Hematopoietic multipotent progenitor cell treated with erythropoietin and hydrocortisone succinate and interleukin-3 and kit ligand, for 4 days (in vitro differentiated cells): ENCODE measurements around the gene THSD7A.

Experiments
- DNase-seq: peaks from one replicate; pipeline ENCODE4 v3.0.0-alpha.2; 2015

Gene THSD7A

DNA sequence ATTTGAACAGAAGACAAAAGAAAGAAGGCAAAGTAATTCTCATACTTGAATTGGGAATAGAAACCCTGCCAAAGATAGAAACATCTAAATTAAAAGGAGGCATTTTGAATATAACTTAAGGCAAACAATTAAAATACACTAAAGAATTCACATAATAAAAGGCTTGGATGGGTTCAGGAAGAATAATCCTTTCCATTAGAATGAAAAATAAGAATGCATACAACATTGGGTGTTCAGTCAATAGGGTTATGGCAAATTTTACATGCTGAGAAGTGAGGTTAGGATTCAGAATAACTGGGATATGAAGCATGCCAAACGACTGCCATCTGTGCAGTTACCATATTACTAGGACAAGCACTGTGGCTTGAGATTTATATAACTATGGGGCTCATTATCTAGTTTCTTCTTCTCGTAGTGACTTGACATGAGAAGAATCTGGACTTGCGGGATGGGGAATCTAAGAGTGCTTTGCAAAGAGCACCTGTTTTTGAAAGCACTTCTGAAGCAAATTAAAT, 326.5 kb downstream of the THSD7A start:
- no peak for DNase-seq

DNA sequence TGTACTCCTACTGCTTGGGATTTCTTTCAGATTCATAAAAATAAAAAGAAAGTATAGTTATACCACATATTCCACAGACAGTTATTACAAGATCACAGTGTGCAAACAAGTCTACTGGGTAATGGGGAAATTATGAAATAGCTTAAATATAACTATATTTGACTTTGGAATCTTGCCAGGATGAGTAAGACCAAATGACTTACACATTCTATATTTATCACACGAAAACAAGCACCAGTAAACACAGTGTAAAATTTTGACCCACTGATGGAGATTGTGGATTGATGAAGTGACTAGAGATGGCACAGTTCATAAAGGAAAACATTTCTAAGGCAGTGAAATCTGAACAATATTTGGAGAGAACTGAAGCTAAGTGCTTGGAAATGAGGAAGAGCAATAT, 339.7 kb downstream of the THSD7A start:
- DNase-seq, result peak; percentile 37

DNA sequence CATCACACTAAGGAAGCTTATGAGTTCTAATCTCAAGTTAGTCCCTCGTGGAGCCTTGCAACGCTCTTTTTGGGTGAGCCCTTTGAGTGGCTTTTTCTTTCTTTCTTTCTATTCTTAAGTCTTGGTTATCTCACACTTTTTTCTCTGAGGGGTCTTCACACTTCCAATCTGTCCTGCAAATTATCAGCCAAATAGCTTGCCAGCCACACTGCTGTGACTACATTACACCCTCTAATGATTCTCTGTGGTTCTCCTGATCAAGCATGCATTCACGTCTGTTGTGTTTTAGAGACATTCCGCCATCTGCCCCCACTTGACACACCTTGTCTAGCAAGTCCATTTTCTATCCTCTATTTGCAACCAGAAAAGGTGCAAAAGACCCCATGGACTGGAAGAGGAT, 340.2 kb downstream of the THSD7A start:
- no peak for DNase-seq

DNA sequence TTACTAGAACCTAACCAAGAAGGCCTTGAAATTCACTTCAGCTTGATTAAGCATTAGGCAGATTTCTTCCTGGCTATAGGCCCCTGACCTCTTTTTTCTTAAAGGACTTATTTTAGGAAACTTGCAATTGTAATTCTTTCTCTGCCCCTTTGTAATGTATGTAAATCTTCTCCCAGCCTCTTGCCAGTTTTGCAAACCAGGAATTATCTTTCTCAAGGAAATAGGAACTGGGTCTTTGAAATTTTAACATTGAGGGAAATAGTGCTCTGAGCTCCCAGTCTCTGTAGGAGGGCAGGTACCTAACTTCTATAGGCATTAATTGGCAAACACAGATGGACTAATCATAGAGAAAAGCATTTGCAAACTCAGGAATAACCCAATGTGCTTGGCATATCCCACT, 342.7 kb downstream of the THSD7A start:
- DNase-seq, result no peak

DNA sequence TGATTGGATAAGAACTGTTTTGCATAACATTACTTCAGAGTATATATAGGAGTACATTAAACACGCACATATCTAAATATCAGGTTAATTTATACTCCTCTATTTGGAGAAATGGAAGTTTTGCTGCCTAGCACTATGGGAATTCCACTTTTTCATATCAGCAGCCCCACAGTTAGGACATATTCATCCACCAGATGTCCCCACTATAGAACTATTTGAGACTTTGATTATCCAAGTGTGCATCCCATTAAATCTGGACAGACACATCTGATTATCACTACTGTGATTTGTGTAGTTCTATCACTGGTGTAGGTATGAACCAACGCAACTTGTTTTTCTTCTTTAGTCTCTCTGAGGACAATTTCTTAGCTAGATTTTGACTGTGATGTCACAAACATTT, 345.7 kb downstream of the THSD7A start:
- DNase-seq, result no peak

DNA sequence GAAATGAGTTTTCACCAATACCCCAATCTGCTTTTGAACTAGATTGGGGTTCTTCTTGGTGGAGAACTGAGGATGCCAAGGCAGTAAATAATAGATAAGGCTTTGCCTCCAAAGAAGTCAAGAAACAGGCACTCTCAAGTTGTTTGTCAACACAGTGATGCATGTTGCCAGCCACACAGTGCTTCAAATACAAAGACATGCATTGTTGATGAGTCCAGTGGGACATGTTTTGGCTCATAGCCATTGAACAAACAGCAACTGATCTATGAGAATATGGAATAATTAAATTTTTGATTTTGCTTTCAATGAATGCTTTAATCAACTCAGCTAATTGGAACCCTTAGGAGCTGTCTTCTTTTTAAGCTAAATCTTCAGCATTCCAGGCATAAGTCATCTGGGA, 346.4 kb downstream of the THSD7A start:
- no peak for DNase-seq

DNA sequence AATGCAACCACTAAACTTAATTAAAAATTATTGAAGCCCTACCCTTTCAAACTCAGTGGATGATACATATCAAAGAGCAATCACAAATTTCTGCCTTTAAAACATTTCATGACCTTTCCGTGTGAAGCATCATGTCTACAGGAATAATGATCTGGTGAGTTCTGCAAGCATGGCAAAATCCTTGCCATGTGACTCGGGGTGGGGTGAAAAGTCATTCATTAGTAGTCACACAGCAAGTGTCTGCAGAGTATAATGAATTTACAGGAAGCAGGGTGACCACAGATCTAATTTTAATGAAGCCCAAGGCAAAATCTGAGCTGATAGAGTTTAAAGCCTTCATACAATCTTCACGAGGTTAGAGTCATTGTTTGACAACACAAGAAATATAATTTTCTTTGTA, 351.9 kb downstream of the THSD7A start:
- no peak for DNase-seq

DNA sequence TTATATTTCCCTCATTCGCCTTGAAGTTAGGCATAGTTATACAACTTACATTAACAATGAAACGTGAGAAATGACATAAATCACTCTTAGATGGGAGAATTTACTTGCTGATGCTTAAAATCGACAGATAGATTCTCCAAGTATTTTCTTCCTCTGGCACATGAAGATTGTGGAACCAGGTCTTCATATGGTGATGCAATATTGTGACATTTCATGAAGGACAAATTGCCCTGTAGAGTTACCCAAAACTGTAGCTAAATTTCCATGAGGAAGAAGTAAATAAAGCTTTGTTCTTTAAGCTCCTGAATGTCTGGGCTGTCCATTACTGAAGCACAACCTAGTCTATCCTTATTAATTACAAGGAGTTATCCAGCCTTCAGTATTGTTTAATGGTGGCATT, 353.1 kb downstream of the THSD7A start:
- no peak for DNase-seq

DNA sequence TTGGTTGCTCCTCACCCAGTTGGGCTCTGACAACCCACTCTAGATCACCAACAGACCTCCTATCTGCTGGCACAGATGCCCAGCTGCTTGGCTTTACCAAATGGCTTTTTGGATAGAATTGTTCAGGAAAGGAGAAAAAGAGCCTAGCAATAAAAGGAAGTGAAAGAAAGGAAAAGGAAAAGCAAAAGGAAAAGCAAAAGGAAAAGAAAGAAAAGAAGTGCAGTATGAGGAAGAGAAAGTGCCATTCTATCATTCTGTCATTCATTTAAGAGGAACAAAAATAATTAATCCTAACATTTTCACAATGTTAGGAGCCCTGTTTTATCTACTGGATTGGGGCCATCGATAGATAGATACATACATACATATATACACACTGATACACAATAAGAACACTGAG, 353.6 kb downstream of the THSD7A start:
- DNase-seq, result no peak

DNA sequence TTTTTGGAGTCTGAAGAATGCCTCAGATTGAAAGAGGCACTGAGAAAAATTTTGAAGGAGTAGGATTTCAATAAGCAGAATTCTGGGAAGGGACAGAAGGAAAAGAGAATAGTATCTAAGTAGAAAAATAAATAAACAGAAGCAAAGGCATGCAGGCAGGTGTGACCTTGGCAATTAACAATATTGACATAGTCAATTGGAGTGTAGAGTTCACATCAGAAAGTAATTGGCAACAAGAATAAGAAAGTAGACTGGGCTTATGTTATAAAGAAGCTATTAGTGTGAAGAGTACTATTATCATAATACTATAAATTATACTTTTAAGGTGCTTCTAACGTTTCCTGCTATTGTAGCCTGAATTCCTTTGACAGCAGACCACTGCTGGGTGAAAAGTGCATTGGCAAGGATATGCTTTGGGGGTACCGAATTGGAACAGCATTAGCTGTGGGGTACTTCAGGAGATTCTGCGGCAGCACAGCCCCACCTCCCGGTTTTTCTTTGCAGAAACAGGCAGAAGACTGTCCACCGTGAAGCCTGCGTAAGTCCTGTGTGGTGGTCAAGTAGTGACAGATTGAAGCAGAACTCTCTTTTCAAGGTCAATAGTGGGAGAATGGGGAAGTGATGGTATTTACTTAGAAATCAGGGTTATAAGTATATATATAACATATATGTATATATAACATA, 357.0 kb downstream of the THSD7A start:
- no peak for DNase-seq

DNA sequence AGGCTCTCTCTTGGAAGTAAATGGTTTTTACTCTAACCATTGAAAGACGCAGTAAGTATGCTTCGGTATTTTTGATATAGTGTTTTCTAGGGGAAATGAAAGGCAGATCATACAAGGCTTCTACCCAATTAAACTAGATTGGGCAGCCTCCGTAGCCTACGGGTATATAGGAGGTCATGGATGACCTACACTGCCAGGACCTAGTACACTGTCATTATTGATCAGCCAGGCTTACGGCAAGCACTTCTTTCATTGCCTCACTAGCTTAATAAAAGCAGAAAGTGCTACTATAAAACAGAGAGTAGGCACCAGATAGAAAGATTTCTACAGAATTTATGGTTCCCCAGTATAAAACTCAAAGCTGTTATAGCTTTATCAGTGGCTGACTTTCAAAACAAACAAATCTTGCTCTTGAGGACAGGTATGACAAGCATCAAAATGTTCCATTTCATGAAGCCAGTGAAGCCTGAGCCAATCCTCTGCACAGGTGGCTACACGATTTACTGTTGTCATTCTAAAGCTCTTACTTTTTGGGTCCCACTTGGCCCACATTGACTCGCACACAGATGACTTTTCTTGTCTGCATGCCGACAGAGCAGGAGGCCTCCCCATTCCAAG, 358.1 kb downstream of the THSD7A start:
- no peak for DNase-seq

DNA sequence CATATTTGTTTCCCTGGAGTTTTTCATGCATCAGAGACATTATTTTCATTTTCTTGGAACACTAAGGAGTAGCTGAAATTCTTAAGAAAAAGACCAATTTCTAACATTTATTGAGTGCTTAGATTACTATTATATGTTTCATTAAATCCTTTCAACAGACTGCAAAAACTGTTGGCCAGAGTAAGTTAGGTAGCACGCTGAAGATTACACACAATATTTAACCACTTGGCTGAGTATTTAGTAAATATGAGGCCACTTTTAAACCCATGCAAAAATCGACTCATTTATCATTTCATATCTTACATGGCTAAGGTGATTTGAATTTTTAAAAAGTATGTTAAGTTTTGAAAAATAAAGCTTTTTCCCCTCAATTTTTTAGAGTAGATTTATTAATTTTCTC, 358.8 kb downstream of the THSD7A start:
- DNase-seq, result no peak

DNA sequence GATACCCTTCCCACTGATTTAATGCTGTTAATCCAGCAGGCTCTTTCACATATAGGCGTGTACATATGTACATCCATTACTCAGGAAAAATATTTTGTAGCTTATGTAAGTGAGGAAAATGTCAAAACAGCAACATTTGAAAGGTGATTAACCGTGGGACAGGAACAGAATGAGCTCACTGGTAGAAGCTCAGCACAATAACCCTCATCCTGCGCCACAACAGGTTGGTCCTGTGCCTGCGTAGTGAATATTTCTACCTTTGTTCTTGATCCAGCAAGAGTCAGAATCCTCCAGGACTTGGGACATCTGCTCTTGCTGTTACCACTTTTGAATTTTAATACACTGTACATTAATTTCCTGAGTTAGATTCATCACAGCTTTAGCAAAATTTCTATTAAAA, 359.4 kb downstream of the THSD7A start:
- DNase-seq, result no peak

DNA sequence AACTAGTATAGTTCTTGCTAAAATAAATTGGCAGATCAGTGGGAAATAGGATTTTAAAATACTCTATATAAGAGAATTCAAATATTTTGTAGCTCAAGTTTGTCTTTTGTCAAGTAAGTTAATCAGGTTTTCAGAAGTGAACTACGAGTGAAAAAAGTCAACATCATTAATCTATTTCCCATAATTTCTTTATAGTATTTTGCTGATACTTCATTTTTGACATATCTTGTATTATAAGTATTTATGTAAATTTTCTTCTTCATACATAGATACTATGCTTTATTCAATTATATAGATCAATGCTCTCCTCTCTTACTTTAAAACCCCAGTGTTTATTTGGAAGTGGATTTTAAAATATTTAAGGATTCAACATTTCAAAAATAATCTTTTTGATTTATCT, 360.7 kb downstream of the THSD7A start:
- no peak for DNase-seq

DNA sequence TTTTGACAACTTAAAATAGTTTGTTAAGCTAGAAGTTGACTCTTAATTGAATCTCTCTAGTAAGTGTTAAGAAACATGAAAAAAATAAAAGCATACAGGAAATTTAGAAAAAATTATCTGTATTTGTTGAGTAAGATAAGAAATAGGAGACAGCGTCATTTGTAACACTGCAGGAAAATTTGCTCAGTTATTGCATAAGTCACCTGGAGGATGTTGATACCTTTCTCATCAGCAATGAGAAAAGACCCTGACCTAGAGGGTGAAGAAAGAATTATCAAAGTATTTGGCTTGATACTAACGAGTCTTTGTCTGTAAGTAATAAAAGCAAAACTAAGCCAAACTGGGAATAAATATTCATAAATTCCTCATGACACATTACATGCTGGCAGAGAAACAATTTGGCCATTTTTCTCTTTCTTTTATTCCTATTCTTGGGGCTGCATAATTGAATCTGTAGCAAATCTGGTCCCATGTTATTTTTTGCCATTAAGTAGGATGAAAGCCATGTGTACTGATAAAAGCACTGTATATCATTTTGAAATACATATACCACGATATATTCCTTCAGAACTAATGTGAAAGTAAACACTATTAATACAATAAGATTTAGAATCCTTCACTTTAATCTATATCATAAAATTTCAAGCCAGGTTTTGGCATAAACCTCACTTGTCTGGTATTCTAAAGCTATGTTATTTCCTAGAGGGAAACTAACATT, 362.8 kb downstream of the THSD7A start:
- no peak for DNase-seq

DNA sequence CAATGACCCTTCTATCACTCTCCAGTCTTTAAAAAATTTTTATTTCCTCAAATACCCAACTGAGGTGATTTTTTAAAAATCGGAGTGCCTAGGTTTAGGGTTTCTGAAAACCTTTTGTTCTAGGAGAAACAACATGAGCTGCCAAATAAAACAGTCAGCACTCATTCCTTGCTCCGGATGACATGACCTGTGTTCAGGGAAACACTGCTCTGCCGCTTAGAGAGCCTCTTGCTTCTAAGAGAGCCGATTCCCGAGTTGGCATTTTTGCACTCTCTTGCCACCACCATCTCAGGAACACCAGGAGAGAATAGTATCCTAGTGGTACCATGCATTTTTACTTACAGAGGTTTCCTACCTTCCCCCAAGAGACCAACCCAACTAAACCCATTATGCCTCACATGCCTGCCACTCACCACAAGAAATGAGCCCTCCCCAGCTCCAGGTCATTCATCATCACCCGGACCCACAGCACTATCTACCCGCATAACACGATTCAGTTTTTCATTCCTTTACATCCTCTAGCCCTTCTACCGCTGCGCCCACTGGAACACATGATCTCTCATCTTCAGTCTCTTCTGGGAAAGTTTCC, 365.4 kb downstream of the THSD7A start:
- no peak for DNase-seq

DNA sequence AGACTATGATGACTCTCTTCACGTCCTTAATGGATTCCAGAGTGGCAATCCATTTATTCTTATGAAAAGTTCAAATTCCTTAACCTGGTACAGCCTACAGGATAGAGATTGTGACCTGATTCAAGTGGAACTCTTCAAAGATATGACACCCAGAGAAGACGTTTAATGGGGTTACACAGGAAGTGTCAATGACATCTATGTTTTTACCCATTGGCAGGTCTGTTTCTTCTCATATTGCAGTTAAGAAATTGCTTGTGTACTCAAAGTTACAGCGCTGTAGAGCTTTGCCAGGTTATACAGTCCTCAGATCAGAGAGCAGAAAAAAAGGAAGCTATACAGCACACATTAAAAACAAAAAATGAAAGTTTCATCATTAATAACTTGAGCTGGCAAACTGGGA, 367.4 kb downstream of the THSD7A start:
- no peak for DNase-seq

DNA sequence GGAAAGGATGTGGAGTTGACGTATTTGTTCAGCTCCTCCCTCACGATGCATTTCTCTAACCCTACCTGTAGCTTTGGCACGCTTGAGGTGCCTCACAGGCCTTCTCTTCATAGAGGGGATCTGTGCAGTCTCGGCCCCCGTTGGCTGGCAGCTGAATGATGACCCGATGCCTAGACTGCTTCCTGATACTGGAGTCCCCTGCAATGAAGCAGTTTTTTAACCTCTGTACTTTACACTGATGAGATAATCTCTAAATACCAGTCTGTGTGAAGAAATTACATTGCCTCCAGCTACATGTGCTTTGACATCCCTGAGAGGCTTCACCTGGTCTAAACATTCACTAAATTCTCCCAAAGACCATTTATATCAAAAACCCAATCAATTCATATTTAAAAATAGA, 370.1 kb downstream of the THSD7A start:
- no peak for DNase-seq

DNA sequence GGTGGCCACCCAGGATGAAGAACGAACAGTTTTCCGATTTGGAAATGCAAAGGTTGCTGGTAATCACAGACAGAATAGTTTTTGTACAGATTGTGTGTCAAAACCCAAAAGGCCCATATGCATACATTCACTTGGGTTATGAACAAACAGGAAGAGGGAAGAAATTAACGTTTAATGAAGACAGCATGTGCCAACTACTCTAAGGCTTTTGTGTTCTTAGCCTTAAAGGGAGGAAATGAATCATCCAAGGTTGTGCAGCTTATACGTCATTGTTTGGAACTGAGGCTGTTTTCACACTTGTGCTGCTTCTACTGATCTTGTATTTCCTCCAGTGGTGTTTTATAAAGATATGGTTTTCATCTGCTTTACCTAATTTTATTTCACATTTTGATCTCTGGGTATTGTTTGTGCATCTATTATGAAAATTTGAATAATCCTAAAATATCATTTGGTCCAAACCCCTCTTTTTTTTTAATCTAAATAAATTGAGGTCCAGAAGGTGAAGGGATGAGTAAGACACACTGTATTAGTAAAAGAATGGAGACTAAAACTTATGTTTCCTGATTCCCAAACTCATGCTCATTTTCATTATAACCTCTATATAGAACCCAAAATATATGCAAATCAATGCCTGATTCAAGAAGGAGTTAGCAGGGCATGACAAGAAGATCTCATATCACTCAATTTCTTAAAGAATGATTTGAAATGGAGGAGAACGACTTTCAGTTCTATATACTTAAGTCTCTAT, 373.1 kb downstream of the THSD7A start:
- peak; percentile 11 for DNase-seq

DNA sequence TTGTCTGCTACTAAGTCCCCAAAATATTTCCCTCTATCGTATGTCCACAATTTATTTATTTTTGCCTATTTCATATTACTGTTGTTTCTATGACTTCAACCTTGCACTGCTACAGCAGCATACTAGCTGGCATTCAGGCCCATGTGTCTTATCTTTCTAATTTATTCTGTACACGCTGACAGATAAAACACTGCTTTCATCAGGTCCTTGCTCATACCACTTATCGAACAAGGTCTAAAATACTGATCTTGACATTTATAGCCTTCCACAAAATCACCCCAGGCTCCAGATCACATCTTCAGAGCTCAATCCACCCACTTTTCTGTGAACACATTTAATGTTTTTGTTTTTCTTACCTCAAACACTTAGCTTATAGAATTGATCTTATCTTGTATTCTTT, 374.6 kb downstream of the THSD7A start:
- no peak for DNase-seq

DNA sequence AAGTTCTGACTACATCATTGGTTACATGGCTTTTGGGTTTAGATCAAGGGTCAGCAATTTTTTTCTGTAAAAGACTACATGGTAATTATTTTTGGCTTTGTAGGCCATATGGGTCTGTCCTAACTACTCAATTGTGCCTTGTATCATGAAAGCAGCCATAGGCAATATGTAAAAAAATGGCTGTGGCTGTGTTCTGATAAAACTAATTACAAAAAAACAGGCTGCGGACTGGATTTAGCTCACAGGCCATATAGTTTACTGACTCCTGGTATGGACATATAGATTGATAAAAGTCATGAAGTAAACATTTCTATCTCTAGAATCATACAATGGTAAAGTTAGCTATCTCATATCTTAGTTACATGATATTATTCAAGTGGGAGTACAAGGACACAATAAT, 375.4 kb downstream of the THSD7A start:
- no peak for DNase-seq

DNA sequence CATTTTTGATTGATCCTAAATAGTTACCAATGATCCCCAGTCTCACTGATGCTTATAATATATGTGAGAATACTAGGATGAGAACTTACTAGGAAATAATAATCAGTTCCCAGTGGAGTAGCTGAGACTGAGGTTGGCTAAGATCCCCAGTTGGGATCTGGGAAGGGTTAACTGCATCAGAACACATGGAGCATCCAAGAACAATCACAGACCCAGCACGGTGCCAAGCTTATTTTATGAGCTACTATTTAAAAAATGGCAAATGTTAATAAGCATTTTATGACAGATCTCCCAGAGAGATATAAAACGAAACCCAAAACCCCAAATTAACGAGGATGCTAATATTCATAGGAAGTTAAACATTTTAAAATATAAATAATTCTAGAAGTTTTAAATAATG, 379.5 kb downstream of the THSD7A start:
- no peak for DNase-seq

DNA sequence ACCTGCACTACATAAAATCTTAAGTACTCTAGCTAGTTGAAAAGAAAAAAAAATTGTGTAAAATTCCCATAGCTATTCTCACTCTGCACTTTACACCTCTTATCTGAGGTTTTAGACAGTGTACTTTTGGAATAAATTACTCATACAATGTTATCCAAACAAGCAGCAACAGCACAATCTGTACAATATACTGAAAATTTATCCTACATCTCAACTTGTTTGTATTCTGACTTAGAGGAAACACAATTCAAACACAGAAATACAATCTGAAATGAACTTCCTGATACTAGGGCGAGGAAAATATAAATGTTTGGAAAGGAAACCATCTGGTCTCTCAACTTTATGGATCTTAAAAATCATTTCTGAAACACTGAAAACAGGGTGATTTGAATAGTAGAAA, 381.7 kb downstream of the THSD7A start:
- DNase-seq, result no peak
